Large intestine (tissue), 3 donors: ENCODE results near the gene TRIM7. TPM values are rescaled to one million over a fixed set of nuclear protein-coding genes. Genes with fewer than 3 reads are reported as not detected.
"Not testable (repeated sequence)": the region's sequence is repeated elsewhere in the genome, so short reads cannot be mapped to it uniquely, and the experiment has no call there.

Experiments
- DNase-seq, 2 donors: peaks; one replicate each; pipeline versions ENCODE4 v3.0.0 to v3.0.0-alpha.2; 2013
- H3K27ac ChIP-seq: one replicate; pipeline ENCODE4 v1.5.1; 2013; ENCODE audit warnings: low read length
- H3K27me3 ChIP-seq: 2 replicates; pipeline ENCODE4 v1.6.1; 2013; ENCODE audit warnings: low read length; ENCODE audit not compliant: control insufficient read depth, insufficient read depth
- H3K36me3 ChIP-seq: 2 replicates; pipeline ENCODE4 v1.6.1; 2013; ENCODE audit warnings: low read length; ENCODE audit not compliant: control insufficient read depth, insufficient read depth
- H3K4me1 ChIP-seq: one replicate; pipeline ENCODE4 v1.6.1; 2013; ENCODE audit warnings: low read length; ENCODE audit not compliant: control insufficient read depth, insufficient read depth
- H3K4me3 ChIP-seq: one replicate; pipeline ENCODE4 v1.5.1; 2013; ENCODE audit warnings: low read length
- H3K9me3 ChIP-seq: one replicate; pipeline ENCODE4 v1.6.1; 2013; ENCODE audit warnings: mild to moderate bottlenecking, low read depth, low read length, moderate library complexity; ENCODE audit not compliant: control insufficient read depth
- WGBS: methylation state at CpG from one replicate; pipeline ENCODE4 v1.1.5; 2013; ENCODE audit warnings: low lambda C conversion rate; ENCODE audit not compliant: insufficient coverage; 5-methylcytosine and 5-hydroxymethylcytosine counted together
- polyA plus RNA-seq: library from polyadenylated mRNA; unstranded; fragments of 120-200 nt; gene quantifications from one replicate; pipeline ENCODE4 v1.2.1, GENCODE V29; 2013

TRIM7 gene
- polyA plus RNA-seq, 1 donor: 0.61 TPM

GRCh38 chr5:181170237-181170825, 34.7 kb downstream of the TRIM7 start:
- Histone ChIP-seq H3K36me3 (no peaks in the 10 kb centered on the region), H3K27ac (no peak overlapping the region), H3K9me3 (peaks cover 5% of the 10 kb centered on the region), H3K4me3 (peak overlapping the region; percentile 20), H3K4me1 (peaks cover 6% of the 10 kb centered on the region), H3K27me3 (peaks cover 91% of the 10 kb centered on the region)
- DNase-seq: peak; percentile 61 to 79
- WGBS: 0% methylated on average over 3 of the region's 33 CpGs

- H3K4me3 ChIP-seq: peak overlapping the region; percentile 20
- no CpG with 5 or more reads among the region's 50 CpGs for WGBS
- H3K36me3 ChIP-seq, H3K9me3 ChIP-seq, H3K4me1 ChIP-seq, H3K27ac ChIP-seq: not testable (repeated sequence)
- peak in 1 of 2 donors; percentile 50 for DNase-seq
- peaks cover 96% of the 10 kb centered on the region for H3K27me3 ChIP-seq
Observed at GRCh38 chr5:181169459-181170236, 35.3 kb downstream of the TRIM7 start.

GRCh38 chr5:181168595-181169118, 36.3 kb downstream of the TRIM7 start:
- H3K36me3 ChIP-seq: no peaks in the 10 kb centered on the region
- DNase-seq: no peak
- peaks cover 94% of the 10 kb centered on the region for H3K27me3 ChIP-seq
- H3K27ac ChIP-seq: no peak overlapping the region
- WGBS: 37% methylated on average over 10 of the region's 14 CpGs
- H3K9me3 ChIP-seq: peaks cover 10% of the 10 kb centered on the region
- H3K4me1 ChIP-seq: peaks cover 1% of the 10 kb centered on the region
- no peak overlapping the region for H3K4me3 ChIP-seq

GRCh38 chr5:181167814-181168488, 37.0 kb downstream of the TRIM7 start:
- no peak for DNase-seq
- no peaks in the 10 kb centered on the region for H3K4me1 ChIP-seq
- 22% methylated on average over 4 of the region's 11 CpGs for WGBS
- no peak overlapping the region for H3K4me3 ChIP-seq
- peaks cover 92% of the 10 kb centered on the region for H3K27me3 ChIP-seq
- no peaks in the 10 kb centered on the region for H3K36me3 ChIP-seq
- peaks cover 10% of the 10 kb centered on the region for H3K9me3 ChIP-seq
- no peak overlapping the region for H3K27ac ChIP-seq

GRCh38 chr5:181166812-181167733, 37.9 kb downstream of the TRIM7 start:
- Histone ChIP-seq H3K4me3 (no peak overlapping the region), H3K9me3 (peaks cover 10% of the 10 kb centered on the region), H3K27ac (no peak overlapping the region), H3K27me3 (peaks cover 91% of the 10 kb centered on the region), H3K4me1 (no peaks in the 10 kb centered on the region), H3K36me3 (no peaks in the 10 kb centered on the region)
- DNase-seq: no peak
- WGBS: 54% methylated on average over 4 of the region's 6 CpGs

- Histone ChIP-seq H3K27me3 (peaks cover 65% of the 10 kb centered on the region), H3K27ac (no peak overlapping the region), H3K36me3 (no peaks in the 10 kb centered on the region), H3K4me1 (no peaks in the 10 kb centered on the region), H3K9me3 (peaks cover 5% of the 10 kb centered on the region), H3K4me3 (no peak overlapping the region)
- no CpG with 5 or more reads among the region's 52 CpGs for WGBS
- DNase-seq: no peak
Observed at GRCh38 chr5:181164076-181164952, 40.7 kb downstream of the TRIM7 start.

- H3K27me3 ChIP-seq: peaks cover 57% of the 10 kb centered on the region
- H3K4me3 ChIP-seq: no peak overlapping the region
- H3K36me3 ChIP-seq: no peaks in the 10 kb centered on the region
- 43% methylated on average over 5 of the region's 16 CpGs for WGBS
- no peak for DNase-seq
- H3K4me1 ChIP-seq: no peaks in the 10 kb centered on the region
- H3K27ac ChIP-seq: no peak overlapping the region
- H3K9me3 ChIP-seq: peaks cover 5% of the 10 kb centered on the region
Observed at GRCh38 chr5:181163487-181164075, 41.4 kb downstream of the TRIM7 start.

GRCh38 chr5:181161534-181162175, 43.3 kb downstream of the TRIM7 start:
- no peaks in the 10 kb centered on the region for H3K36me3 ChIP-seq
- no peak overlapping the region for H3K4me3 ChIP-seq

More at GRCh38 chr5:181161534-181162175, 43.3 kb downstream of the TRIM7 start:
- Histone ChIP-seq H3K4me1 (no peaks in the 10 kb centered on the region), H3K9me3 (peaks cover 5% of the 10 kb centered on the region), H3K27me3 (peaks cover 50% of the 10 kb centered on the region), H3K27ac (no peak overlapping the region)
- no peak for DNase-seq
- WGBS: no CpG with 5 or more reads among the region's 4 CpGs
